Kidney (tissue), 14 donors: ENCODE results near the gene IL9. TPM values are rescaled to one million over a fixed set of nuclear protein-coding genes. Genes with fewer than 3 reads are reported as not detected.

Source experiments
- DNase-seq, 5 donors: peaks; one replicate each; pipeline ENCODE4 v3.0.0-alpha.2; 2013 to 2020
- FAIRE-seq: peaks from 2 replicates; lab custom pipeline; 2012; peaks lifted over from hg19 to GRCh38; lab: Jason Lieb, UNC
- H3K27ac ChIP-seq, 2 donors: one replicate each; pipeline ENCODE4 v1.7.0; 2013; ENCODE audit warnings: low read depth in 2 of 2, low read length in 2 of 2, inconsistent platforms in 1 of 2
- H3K27me3 ChIP-seq: one replicate; pipeline ENCODE4 v1.7.1; 2013; ENCODE audit warnings: low read length, inconsistent platforms; ENCODE audit not compliant: control insufficient read depth, insufficient read depth
- H3K36me3 ChIP-seq, 3 donors: one replicate each; pipeline versions ENCODE4 v1.7.0 to v1.7.1; 2013; ENCODE audit warnings: low read length in 3 of 3, control low read depth in 1 of 3, inconsistent platforms in 1 of 3; ENCODE audit not compliant: insufficient read depth in 3 of 3, control insufficient read depth in 2 of 3
- H3K4me1 ChIP-seq, 3 donors: one replicate each; pipeline versions ENCODE4 v1.7.0 to v1.7.1; 2013; ENCODE audit warnings: low read length in 3 of 3, inconsistent platforms in 1 of 3, low read depth in 1 of 3; ENCODE audit not compliant: control insufficient read depth in 2 of 3, insufficient read depth in 2 of 3
- H3K4me3 ChIP-seq, 3 donors: one replicate each; pipeline versions ENCODE4 v1.7.0 to v1.8.1; 2013; ENCODE audit warnings: low read length in 3 of 3, control low read depth in 1 of 3, inconsistent platforms in 1 of 3
- H3K9ac ChIP-seq, 3 donors: one replicate each; pipeline versions ENCODE4 v1.7.0 to v1.7.1; 2013; ENCODE audit warnings: low read length in 3 of 3, control low read depth in 1 of 3, inconsistent platforms in 1 of 3
- H3K9me3 ChIP-seq, 3 donors: one replicate each; pipeline versions ENCODE4 v1.7.0 to v1.7.1; 2013; ENCODE audit warnings: low read length in 3 of 3, control low read depth in 1 of 3, inconsistent platforms in 1 of 3; ENCODE audit not compliant: control insufficient read depth in 2 of 3, insufficient read depth in 1 of 3
- intact Hi-C: fragments of 100-400 bp; cut with DNase I; formaldehyde crosslinking; loops from one replicate; pipeline ENCODE4 v1.11.1; 2022
- polyA plus RNA-seq: library from polyadenylated mRNA; stranded (reverse); fragments of 350-450 nt; fragmentation: Illumina TruSeq; extraction: RNeasy Lipid Tissue Mini Kit (QIAGEN cat#74804); gene quantifications from one replicate; pipeline ENCODE4 v1.2.3, GENCODE V29; 2014; ENCODE audit warnings: low read depth, low replicate concordance; ENCODE audit not compliant: insufficient read depth
- total RNA-seq: library from RNA; stranded (reverse); fragmentation: NEBNext Ultra II Directional; extraction: Animal tissue kit (Norgen Biotek cat#: 25700); gene quantifications from one replicate; pipeline ENCODE4 v1.2.1, GENCODE V29; 2021
- TF ChIP-seq, protein P1 (sequence below): IDR thresholded peaks from 3 replicates; pipeline ENCODE4 v1.5.1; 2012; ENCODE audit warnings: mild to moderate bottlenecking, moderate library complexity, borderline replicate concordance; ENCODE audit not compliant: insufficient read depth; ENCODE audit errors: extremely low read depth
- donor health status: control.
- donor health status: control.
- donor health status: control.
- donor health status: control.
- donor health status: control.
- donor health status: DM: yes; HTN: yes; CAD: no.
- donor health status: Normal renal cell carcinoma (clear cell type).

Gene IL9
- total and polyA plus RNA-seq, 2 donors from 2014 or later = not detected

DNA sequence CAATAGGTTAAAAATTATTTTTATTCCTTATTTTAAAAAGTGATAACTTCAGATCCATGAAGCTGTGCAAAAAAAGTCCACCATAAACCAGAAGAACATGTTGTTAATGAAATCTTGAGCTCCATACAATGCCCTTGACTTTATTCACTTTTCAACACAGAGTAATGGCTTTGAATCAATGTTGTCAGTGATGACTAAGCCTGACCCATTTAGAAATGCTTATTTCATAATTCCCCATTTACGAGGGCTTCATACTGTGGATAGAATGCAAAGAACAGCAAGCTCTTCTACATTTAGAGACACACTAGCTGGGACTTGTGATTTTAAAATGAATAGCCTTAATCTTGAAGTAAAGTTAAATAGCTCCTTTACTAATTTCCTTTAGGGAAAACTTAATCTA lies 25.7 kb upstream of the IL9 start:
- peaks cover 2% of the 10 kb centered on the region for H3K27me3 ChIP-seq
- no peaks in the 10 kb centered on the region for H3K4me1 ChIP-seq
- no peak overlapping the region for H3K4me3 ChIP-seq
- TF ChIP-seq, protein P1, sequence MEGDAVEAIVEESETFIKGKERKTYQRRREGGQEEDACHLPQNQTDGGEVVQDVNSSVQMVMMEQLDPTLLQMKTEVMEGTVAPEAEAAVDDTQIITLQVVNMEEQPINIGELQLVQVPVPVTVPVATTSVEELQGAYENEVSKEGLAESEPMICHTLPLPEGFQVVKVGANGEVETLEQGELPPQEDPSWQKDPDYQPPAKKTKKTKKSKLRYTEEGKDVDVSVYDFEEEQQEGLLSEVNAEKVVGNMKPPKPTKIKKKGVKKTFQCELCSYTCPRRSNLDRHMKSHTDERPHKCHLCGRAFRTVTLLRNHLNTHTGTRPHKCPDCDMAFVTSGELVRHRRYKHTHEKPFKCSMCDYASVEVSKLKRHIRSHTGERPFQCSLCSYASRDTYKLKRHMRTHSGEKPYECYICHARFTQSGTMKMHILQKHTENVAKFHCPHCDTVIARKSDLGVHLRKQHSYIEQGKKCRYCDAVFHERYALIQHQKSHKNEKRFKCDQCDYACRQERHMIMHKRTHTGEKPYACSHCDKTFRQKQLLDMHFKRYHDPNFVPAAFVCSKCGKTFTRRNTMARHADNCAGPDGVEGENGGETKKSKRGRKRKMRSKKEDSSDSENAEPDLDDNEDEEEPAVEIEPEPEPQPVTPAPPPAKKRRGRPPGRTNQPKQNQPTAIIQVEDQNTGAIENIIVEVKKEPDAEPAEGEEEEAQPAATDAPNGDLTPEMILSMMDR = no peak
- no peaks in the 10 kb centered on the region for H3K36me3 ChIP-seq
- intact Hi-C loops = no loop called here
- no peak for DNase-seq
- no peak for FAIRE-seq
- no peak overlapping the region for H3K27ac ChIP-seq
- no peak overlapping the region for H3K9ac ChIP-seq
- no peaks in the 10 kb centered on the region for H3K9me3 ChIP-seq

DNA sequence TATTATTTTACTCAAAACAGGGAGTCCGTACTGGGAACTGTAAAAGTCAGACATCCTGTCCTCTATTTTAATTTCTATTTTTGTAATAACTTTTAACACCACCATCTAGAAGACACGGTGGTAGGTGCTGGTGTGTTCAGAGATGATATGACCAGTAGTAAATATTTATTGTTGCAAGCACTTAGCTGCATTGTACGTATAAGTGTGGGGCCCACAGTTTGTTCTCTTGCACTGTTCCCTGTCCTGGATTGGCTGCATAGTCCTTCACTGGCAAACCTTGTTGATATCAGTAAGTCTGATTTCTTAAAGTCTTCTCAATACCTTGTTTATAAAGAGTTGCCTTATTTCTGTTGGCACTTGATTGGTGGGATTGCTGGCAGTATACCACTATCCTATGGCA lies 24.6 kb upstream of the IL9 start:
- DNase-seq (no peak), FAIRE-seq (no peak)
- Histone ChIP-seq H3K27ac (no peak overlapping the region), H3K36me3 (no peaks in the 10 kb centered on the region), H3K9me3 (no peaks in the 10 kb centered on the region), H3K9ac (no peak overlapping the region), H3K4me3 (no peak overlapping the region), H3K4me1 (no peaks in the 10 kb centered on the region), H3K27me3 (no peaks in the 10 kb centered on the region)
- TF ChIP-seq, protein P1 = no peak
- intact Hi-C loops = no loop called here

DNA sequence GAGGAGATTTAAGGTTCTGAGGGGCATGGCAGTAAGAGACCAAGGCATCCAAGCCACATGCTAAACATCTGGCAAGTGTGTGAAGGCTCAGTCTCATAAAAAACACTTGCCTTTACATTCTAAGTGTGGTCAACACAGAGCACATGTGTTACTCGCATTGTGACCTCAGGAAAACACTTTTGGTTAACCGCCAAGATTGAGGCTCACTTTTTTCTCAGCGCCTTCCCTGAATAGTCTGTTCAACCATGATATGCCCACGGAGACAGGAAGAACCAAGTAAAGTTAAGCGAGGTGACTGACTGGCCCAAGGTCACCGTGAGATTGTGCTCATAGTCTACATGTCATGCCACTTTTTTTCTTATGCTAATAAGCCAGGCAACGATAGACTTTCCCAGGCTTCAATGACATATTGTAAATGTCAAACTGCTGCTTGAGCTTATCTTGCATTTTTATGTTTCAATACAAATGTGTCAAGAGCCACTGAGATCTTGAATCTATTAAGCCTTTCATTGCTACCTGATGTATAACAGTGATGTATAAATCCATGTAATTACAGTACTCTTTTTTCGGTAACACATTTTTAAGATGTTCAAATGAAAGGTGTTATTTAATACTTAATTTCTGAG lies 21.1 kb upstream of the IL9 start:
- intact Hi-C loops = no loop called here
- Histone ChIP-seq H3K27me3 (no peaks in the 10 kb centered on the region), H3K4me3 (no peak overlapping the region), H3K36me3 (no peaks in the 10 kb centered on the region), H3K27ac (no peak overlapping the region), H3K9ac (no peak overlapping the region), H3K4me1 (no peaks in the 10 kb centered on the region), H3K9me3 (no peaks in the 10 kb centered on the region)
- peak in 1 of 5 donors; percentile 11 for DNase-seq
- TF ChIP-seq, protein P1 = no peak
- no peak for FAIRE-seq
